GM23338 (cell line): ENCODE measurements around the gene TRIM34. TPM values are rescaled to one million over a fixed set of nuclear protein-coding genes. Genes with fewer than 3 reads are reported as not detected.

Experiments used
- ATAC-seq: fragments of 200-7000 bp; cut with Tn5 transposase; 3 replicates; pipeline ENCODE4 v1.9.1; 2020
- DNase-seq: peaks from one replicate; pipeline ENCODE4 v3.0.0-alpha.2; 2015; ENCODE audit warnings: low spot score
- H2AFZ ChIP-seq: fragments of 200-600 bp; sonication (generic); 2 replicates; pipeline ENCODE4 v1.8.0; 2016; ENCODE audit warnings: antibody characterized with exemption, mild to moderate bottlenecking, moderate library complexity
- H3F3A ChIP-seq: fragments of 200-600 bp; sonication (generic); replicated peaks from 2 replicates; pipeline ENCODE4 v1.8.0; 2017; ENCODE audit warnings: antibody characterized with exemption, mixed run types, low read depth
- H3K27ac ChIP-seq: fragments of 200-600 bp; sonication (generic); 2 replicates; pipeline ENCODE4 v1.6.1; 2016; ENCODE audit warnings: low read depth
- H3K27me3 ChIP-seq: fragments of 200-600 bp; sonication (generic); 2 replicates; pipeline ENCODE4 v1.8.0; 2016; ENCODE audit warnings: mild to moderate bottlenecking, mixed run types, moderate library complexity; ENCODE audit not compliant: insufficient read depth
- H3K36me3 ChIP-seq: fragments of 200-600 bp; sonication (generic); 2 replicates; pipeline ENCODE4 v1.8.0; 2016; ENCODE audit warnings: mild to moderate bottlenecking; ENCODE audit not compliant: insufficient read depth
- H3K4me1 ChIP-seq: fragments of 200-600 bp; sonication (generic); 2 replicates; pipeline ENCODE4 v1.8.0; 2016; ENCODE audit warnings: mild to moderate bottlenecking, moderate library complexity; ENCODE audit not compliant: insufficient read depth
- H3K4me2 ChIP-seq: fragments of 200-600 bp; sonication (generic); 2 replicates; pipeline ENCODE4 v1.7.1; 2017; ENCODE audit warnings: mixed run types
- H3K4me3 ChIP-seq: fragments of 200-600 bp; sonication (generic); 2 replicates; pipeline ENCODE4 v1.6.1; 2016; ENCODE audit warnings: mixed run types
- H3K79me2 ChIP-seq: fragments of 200-600 bp; sonication (generic); replicated peaks from 2 replicates; pipeline ENCODE4 v1.8.0; 2017; ENCODE audit warnings: mild to moderate bottlenecking; ENCODE audit not compliant: insufficient read depth
- H3K9me2 ChIP-seq: fragments of 200-600 bp; sonication (generic); 2 replicates; pipeline ENCODE4 v1.8.0; 2017; ENCODE audit not compliant: insufficient read depth
- H4K20me1 ChIP-seq: fragments of 200-600 bp; sonication (generic); replicated peaks from 2 replicates; pipeline ENCODE4 v1.8.0; 2017; ENCODE audit warnings: mild to moderate bottlenecking; ENCODE audit not compliant: insufficient read depth
- H3K27ac Mint-ChIP-seq: 2 replicates; pipeline ENCODE4 v1.8.0; 2020; ENCODE audit warnings: inconsistent platforms, mild to moderate bottlenecking, moderate library complexity, mixed read lengths
- H3K27me3 Mint-ChIP-seq: 3 replicates; pipeline ENCODE4 v1.8.0; 2022; ENCODE audit warnings: low read depth, mild to moderate bottlenecking, moderate library complexity, mixed read lengths, inconsistent platforms; ENCODE audit not compliant: insufficient read depth, poor library complexity
- H3K36me3 Mint-ChIP-seq: 3 replicates; pipeline ENCODE4 v1.8.0; 2021; ENCODE audit warnings: low read depth, mild to moderate bottlenecking, inconsistent platforms, moderate library complexity, mixed read lengths
- H3K4me1 Mint-ChIP-seq: 3 replicates; pipeline ENCODE4 v1.8.0; 2020; ENCODE audit warnings: mild to moderate bottlenecking, inconsistent platforms, mixed read lengths
- H3K4me3 Mint-ChIP-seq: 3 replicates; pipeline ENCODE4 v1.8.0; 2021; ENCODE audit warnings: moderate library complexity, mild to moderate bottlenecking, inconsistent platforms, mixed read lengths
- H3K9me3 Mint-ChIP-seq: 3 replicates; pipeline ENCODE4 v1.8.0; 2020; ENCODE audit warnings: moderate library complexity, mild to moderate bottlenecking, inconsistent platforms, mixed read lengths
- CTCF ChIP-seq, 2 experiments: fragments of 200-600 bp in 1 of 2; sonication (generic) in 1 of 2; conservative IDR thresholded peaks; 2 replicates each; pipeline versions ENCODE4 v1.5.1 to v1.6.1; 2016 to 2017; ENCODE audit warnings: antibody characterized with exemption in 2 of 2, low read depth in 2 of 2, mild to moderate bottlenecking in 2 of 2, moderate library complexity in 1 of 2
- EZH2 ChIP-seq: fragments of 200-600 bp; sonication (generic); IDR thresholded peaks from one replicate; pipeline ENCODE4 v1.8.0; 2017; ENCODE audit warnings: antibody characterized with exemption, mild to moderate bottlenecking, low read depth; ENCODE audit not compliant: unreplicated experiment
- JUNB ChIP-seq: IDR thresholded peaks from one replicate; pipeline ENCODE4 v1.6.1; 2016; ENCODE audit warnings: antibody characterized with exemption; ENCODE audit not compliant: unreplicated experiment
- NANOG ChIP-seq: IDR thresholded peaks from 2 replicates; pipeline ENCODE4 v1.6.1; 2016; ENCODE audit warnings: antibody characterized with exemption, borderline replicate concordance
- STAT1 ChIP-seq: IDR thresholded peaks from one replicate; pipeline ENCODE4 v1.6.1; 2016; ENCODE audit warnings: antibody characterized with exemption; ENCODE audit not compliant: unreplicated experiment
- ZNF114 ChIP-seq: fragments of 250-450 bp; sonication (Bioruptor Pico); IDR thresholded peaks from 2 replicates; pipeline ENCODE4 v1.5.0; 2020; ENCODE audit warnings: mild to moderate bottlenecking, moderate library complexity
- ZNF331 ChIP-seq: fragments of 250-450 bp; sonication (Bioruptor Pico); IDR thresholded peaks from 2 replicates; pipeline ENCODE4 v1.5.0; 2020; ENCODE audit warnings: low read depth, mild to moderate bottlenecking, moderate library complexity
- polyA plus RNA-seq: library from polyadenylated mRNA; unstranded; fragments of >200 nt; fragmentation: Nextera tagmentation; extraction: Ambion mirVana; gene quantifications from 2 replicates; pipeline ENCODE4 v1.2.1, GENCODE V29; 2016
- total RNA-seq: library from RNA; depleted of rRNA; stranded (reverse); fragments of >200 nt; shearing (Covaris generic); gene quantifications from 2 replicates; pipeline ENCODE4 v1.2.3, GENCODE V29; 2014
- TF ChIP-seq, protein P1 (sequence below): fragments of 250-450 bp; sonication (Bioruptor Pico); IDR thresholded peaks from 2 replicates; pipeline ENCODE4 v1.5.0; 2020; ENCODE audit warnings: mild to moderate bottlenecking, moderate library complexity
- TF ChIP-seq, protein P2 (sequence below): IDR thresholded peaks from 2 replicates; pipeline ENCODE4 v1.6.1; 2016; ENCODE audit warnings: antibody characterized with exemption

The TRIM34 gene
- total and polyA plus RNA-seq, 2 experiments from 2014 or later, result 1.9 to 2.6 TPM

DNA sequence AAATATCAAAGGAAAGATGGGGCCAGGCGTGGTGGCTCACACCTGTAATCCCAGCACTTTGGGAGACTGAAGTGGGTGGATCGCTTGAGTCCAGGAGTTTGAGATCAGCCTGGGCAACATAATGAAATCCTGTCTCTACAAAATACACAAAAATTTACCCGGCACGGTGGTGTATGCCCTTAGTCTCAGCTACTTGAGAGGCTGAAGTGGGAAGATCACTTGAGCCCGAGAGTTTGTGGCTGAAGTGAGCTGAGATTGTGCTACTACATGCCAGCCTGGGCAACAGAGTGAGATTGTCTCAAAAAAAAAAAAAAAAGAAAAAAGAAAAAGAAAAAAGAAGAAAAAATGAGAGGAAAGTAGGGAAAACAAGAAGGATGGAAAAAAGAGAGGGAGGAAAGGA, 32.2 kb upstream of the TRIM34 start (continued):
- TF ChIP-seq, protein P1, sequence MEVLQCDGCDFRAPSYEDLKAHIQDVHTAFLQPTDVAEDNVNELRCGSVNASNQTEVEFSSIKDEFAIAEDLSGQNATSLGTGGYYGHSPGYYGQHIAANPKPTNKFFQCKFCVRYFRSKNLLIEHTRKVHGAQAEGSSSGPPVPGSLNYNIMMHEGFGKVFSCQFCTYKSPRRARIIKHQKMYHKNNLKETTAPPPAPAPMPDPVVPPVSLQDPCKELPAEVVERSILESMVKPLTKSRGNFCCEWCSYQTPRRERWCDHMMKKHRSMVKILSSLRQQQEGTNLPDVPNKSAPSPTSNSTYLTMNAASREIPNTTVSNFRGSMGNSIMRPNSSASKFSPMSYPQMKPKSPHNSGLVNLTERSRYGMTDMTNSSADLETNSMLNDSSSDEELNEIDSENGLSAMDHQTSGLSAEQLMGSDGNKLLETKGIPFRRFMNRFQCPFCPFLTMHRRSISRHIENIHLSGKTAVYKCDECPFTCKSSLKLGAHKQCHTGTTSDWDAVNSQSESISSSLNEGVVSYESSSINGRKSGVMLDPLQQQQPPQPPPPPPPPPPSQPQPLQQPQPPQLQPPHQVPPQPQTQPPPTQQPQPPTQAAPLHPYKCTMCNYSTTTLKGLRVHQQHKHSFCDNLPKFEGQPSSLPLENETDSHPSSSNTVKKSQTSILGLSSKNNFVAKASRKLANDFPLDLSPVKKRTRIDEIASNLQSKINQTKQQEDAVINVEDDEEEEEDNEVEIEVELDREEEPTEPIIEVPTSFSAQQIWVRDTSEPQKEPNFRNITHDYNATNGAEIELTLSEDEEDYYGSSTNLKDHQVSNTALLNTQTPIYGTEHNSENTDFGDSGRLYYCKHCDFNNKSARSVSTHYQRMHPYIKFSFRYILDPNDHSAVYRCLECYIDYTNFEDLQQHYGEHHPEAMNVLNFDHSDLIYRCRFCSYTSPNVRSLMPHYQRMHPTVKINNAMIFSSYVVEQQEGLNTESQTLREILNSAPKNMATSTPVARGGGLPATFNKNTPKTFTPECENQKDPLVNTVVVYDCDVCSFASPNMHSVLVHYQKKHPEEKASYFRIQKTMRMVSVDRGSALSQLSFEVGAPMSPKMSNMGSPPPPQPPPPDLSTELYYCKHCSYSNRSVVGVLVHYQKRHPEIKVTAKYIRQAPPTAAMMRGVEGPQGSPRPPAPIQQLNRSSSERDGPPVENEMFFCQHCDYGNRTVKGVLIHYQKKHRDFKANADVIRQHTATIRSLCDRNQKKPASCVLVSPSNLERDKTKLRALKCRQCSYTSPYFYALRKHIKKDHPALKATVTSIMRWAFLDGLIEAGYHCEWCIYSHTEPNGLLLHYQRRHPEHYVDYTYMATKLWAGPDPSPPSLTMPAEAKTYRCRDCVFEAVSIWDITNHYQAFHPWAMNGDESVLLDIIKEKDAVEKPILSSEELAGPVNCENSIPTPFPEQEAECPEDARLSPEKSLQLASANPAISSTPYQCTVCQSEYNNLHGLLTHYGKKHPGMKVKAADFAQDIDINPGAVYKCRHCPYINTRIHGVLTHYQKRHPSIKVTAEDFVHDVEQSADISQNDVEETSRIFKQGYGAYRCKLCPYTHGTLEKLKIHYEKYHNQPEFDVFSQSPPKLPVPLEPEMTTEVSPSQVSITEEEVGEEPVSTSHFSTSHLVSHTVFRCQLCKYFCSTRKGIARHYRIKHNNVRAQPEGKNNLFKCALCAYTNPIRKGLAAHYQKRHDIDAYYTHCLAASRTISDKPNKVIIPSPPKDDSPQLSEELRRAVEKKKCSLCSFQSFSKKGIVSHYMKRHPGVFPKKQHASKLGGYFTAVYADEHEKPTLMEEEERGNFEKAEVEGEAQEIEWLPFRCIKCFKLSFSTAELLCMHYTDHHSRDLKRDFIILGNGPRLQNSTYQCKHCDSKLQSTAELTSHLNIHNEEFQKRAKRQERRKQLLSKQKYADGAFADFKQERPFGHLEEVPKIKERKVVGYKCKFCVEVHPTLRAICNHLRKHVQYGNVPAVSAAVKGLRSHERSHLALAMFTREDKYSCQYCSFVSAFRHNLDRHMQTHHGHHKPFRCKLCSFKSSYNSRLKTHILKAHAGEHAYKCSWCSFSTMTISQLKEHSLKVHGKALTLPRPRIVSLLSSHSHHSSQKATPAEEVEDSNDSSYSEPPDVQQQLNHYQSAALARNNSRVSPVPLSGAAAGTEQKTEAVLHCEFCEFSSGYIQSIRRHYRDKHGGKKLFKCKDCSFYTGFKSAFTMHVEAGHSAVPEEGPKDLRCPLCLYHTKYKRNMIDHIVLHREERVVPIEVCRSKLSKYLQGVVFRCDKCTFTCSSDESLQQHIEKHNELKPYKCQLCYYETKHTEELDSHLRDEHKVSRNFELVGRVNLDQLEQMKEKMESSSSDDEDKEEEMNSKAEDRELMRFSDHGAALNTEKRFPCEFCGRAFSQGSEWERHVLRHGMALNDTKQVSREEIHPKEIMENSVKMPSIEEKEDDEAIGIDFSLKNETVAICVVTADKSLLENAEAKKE (CRISPR knock-in tag), result no peak
- TF ChIP-seq CTCF (conservative IDR thresholded peaks at IDR 0.05; ENCODE audit: low read depth in 2 of 2), result no peak
- TF ChIP-seq, protein P2, sequence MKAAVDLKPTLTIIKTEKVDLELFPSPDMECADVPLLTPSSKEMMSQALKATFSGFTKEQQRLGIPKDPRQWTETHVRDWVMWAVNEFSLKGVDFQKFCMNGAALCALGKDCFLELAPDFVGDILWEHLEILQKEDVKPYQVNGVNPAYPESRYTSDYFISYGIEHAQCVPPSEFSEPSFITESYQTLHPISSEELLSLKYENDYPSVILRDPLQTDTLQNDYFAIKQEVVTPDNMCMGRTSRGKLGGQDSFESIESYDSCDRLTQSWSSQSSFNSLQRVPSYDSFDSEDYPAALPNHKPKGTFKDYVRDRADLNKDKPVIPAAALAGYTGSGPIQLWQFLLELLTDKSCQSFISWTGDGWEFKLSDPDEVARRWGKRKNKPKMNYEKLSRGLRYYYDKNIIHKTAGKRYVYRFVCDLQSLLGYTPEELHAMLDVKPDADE, result no peak
- TF ChIP-seq ZNF114, result no peak
- no peak for TF ChIP-seq JUNB
- TF ChIP-seq EZH2, result no peak

DNA sequence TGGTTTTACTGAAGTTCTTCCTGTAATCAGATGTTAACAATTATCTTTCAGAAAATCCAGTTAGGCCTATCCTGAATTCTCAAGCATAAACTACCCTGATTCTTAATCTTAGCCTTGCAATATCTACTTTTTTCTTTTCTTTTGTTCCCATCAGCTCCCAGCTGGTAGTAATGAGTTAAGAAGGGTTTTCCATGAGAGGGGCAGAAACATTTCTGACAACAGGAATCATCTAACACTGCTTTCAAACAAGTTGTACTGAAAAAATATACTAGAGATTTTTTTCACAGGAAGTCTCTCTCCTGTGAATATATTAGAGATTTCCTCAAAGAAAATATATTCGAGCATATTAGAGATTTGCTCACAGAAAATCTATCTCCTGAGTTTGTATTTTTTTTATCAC, 31.7 kb upstream of the TRIM34 start:
- no peak for ATAC-seq
- H3K36me3 Mint-ChIP-seq, result peaks cover 9% of the 10 kb centered on the region
- TF ChIP-seq STAT1 (no peak), ZNF331 (CRISPR knock-in tag) (no peak), NANOG (no peak), CTCF (conservative IDR thresholded peaks at IDR 0.05; ENCODE audit: low read depth in 2 of 2) (no peak), JUNB (no peak)
- TF ChIP-seq, protein P2, result no peak

More for the DNA sequence above, 31.7 kb upstream of the TRIM34 start:
- no peaks in the 10 kb centered on the region for H3K36me3 ChIP-seq
- H2AFZ ChIP-seq, result no peak overlapping the region
- no peaks in the 10 kb centered on the region for H4K20me1 ChIP-seq
- H3K4me1 ChIP-seq, result peaks cover 14% of the 10 kb centered on the region
- H3K27me3 ChIP-seq, result no peaks in the 10 kb centered on the region
- H3K27ac ChIP-seq, result no peak overlapping the region
- Mint-ChIP-seq H3K9me3 (peaks cover 5% of the 10 kb centered on the region), H3K4me1 (peaks cover 15% of the 10 kb centered on the region; the same call in 2 of the 3 replicates), H3K27me3 (peaks cover 8% of the 10 kb centered on the region), H3K4me3 (no peak overlapping the region), H3K27ac (no peak overlapping the region)
- peaks cover 15% of the 10 kb centered on the region for H3K79me2 ChIP-seq
- no peak for DNase-seq
- H3K4me2 ChIP-seq, result no peak overlapping the region
- peaks cover 3% of the 10 kb centered on the region; the same call in 1 of the 2 replicates for H3K9me2 ChIP-seq
- 0 out of 2 replicates have a peak, but pooled peaks cover 3% of the 10 kb centered on the region for H3F3A ChIP-seq
- H3K4me3 ChIP-seq, result no peak overlapping the region
